Measurements from ENCODE around the gene SUPV3L1.
"Not testable (repeated sequence)": the region's sequence is repeated elsewhere in the genome, so short reads cannot be mapped to it uniquely, and the experiment has no call there.

Gene SUPV3L1

DNA sequence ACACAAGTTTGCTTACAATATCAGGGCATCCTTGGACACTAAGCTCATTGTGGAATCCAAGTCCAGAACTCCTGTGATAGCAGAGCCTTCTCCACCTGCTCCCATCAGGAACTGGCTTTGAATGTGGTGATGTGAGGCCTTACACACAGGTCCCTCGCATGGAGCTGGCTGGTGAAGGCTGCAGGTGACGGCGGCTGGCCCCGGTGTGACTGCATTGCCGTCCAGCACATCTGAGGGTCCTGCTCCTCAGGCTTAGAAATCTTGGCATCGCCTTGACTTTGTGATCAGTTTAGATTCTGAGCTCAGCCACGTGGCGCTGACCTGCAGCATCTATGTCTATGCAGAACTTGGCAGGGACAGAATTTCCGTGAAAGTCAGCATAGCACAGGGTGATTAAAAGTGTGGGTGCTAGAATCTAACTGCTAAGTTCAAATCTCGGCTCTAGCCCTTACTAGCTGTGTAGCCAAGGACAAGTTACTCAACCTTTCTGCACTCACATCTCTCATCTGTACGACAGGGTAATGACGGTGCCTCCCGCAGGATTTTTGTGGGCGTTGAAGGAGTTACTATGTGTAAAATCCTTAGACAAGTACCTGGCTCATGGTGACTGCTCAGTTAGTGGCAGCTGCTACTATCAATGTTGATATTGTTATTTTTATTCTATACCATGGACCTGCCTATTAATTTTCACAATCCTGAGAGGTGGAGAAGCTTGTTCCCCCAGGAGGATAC is 66.7 kb downstream of the SUPV3L1 start:
- TF ChIP-seq, protein P1, sequence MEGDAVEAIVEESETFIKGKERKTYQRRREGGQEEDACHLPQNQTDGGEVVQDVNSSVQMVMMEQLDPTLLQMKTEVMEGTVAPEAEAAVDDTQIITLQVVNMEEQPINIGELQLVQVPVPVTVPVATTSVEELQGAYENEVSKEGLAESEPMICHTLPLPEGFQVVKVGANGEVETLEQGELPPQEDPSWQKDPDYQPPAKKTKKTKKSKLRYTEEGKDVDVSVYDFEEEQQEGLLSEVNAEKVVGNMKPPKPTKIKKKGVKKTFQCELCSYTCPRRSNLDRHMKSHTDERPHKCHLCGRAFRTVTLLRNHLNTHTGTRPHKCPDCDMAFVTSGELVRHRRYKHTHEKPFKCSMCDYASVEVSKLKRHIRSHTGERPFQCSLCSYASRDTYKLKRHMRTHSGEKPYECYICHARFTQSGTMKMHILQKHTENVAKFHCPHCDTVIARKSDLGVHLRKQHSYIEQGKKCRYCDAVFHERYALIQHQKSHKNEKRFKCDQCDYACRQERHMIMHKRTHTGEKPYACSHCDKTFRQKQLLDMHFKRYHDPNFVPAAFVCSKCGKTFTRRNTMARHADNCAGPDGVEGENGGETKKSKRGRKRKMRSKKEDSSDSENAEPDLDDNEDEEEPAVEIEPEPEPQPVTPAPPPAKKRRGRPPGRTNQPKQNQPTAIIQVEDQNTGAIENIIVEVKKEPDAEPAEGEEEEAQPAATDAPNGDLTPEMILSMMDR (IDR thresholded peaks at IDR 0.05; ENCODE audit: borderline replicate concordance, insufficient read depth, low read depth, low read length), result no peak
- no peak overlapping the region for H3K4me3 ChIP-seq (ENCODE audit: low read depth, low read length)

DNA sequence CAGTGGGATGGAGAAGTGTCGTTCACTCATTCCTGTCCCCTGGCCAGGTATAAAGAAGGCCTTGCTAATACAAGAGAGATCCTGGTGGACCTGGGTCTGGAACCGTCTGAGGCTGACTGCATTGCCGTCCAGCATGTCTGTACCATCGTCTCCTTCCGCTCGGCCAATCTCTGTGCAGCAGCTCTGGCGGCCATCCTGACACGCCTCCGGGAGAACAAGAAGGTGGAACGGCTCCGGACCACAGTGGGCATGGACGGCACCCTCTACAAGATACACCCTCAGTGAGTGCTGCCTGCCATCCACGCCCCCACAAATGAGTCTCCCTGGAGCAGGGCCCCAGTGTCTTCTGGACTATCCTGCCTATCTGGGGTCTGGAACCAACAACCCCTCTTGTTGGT is 67.3 kb downstream of the SUPV3L1 start:
- H3K4me3 ChIP-seq (ENCODE audit: low read depth, low read length), result no peak overlapping the region
- TF ChIP-seq, protein P1 (IDR thresholded peaks at IDR 0.05; ENCODE audit: borderline replicate concordance, insufficient read depth, low read depth, low read length), result no peak

DNA sequence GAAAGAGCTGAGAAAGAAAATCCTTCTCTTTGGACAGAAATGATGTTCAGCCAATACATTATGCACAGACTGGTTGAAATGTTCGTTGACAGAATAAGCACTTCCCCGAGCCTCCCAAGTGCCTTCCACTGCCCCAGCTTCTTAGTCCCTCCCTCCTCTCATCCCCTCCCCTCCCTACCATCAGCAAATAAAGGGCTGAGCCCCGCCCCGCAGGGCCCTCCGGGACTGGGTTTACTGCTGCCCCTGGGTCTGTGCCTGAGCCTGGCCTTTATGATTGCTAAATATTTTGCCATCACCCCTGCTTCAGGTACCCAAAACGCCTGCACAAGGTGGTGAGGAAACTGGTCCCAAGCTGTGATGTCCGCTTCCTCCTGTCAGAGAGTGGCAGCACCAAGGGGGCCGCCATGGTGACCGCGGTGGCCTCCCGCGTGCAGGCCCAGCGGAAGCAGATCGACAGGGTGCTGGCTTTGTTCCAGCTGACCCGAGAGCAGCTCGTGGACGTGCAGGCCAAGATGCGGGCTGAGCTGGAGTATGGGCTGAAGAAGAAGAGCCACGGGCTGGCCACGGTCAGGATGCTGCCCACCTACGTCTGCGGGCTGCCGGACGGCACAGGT is 68.2 kb downstream of the SUPV3L1 start:
- TF ChIP-seq, protein P1 (IDR thresholded peaks at IDR 0.05; ENCODE audit: borderline replicate concordance, insufficient read depth, low read depth, low read length), result no peak
- no peak overlapping the region for H3K4me3 ChIP-seq (ENCODE audit: low read depth, low read length)

DNA sequence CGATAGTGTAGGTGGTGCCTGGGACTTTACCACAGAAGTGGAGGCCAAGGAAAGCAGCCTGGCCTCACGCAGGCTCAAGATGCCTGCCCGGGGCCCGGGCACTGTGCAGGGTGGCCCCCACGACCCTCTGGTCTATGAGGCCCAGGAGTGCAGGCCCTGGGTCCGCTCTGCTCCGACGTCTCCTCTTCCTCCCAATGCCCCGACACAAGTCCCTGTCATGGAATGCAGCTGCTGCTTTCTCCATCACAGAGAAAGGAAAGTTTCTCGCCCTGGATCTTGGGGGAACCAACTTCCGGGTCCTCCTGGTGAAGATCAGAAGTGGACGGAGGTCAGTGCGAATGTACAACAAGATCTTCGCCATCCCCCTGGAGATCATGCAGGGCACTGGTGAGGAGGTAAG is 70.0 kb downstream of the SUPV3L1 start:
- TF ChIP-seq, protein P1 (IDR thresholded peaks at IDR 0.05; ENCODE audit: borderline replicate concordance, insufficient read depth, low read depth, low read length), result no peak
- H3K4me3 ChIP-seq (ENCODE audit: low read depth, low read length), result no peak overlapping the region

DNA sequence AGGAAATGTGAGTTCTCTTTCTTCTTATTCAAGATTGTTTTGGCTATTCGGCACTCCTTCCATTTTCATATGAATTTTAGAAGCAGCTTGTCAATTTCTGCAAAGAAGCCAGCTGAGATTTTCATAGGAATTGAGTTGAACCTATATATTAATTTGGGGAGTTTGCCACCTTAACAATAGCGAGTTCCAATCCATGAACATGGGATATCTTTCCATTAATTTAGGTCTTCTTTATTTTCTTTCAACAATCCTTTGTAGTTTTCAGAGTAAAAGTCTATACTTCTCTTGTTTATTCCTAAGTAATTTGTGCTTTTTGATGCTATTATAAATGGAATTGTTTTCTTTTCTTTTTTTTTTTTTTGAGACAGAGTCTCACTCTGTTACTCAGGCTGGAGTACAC is 71.4 kb downstream of the SUPV3L1 start:
- H3K4me3 ChIP-seq (ENCODE audit: low read depth, low read length), result not testable (repeated sequence)

DNA sequence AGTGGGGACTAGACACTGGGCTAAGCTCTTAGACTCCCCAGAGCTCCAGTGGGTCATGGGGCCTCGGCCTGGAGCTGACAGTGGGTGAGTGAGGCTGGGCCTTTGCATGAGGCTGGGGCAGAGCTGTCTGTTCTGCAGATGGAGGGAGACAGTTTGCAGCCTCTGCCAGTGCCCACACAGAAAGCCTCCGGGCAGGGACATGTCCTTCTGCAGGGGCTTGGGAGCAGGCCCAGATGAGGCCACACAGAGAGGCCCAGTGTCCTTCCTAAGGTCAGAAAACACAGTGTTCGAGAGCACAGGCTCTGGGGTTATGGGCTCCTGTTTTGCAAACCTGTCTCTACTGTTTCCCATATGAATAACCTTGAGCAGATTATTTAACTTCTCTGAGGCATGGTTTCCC is 73.1 kb downstream of the SUPV3L1 start:
- TF ChIP-seq, protein P1 (IDR thresholded peaks at IDR 0.05; ENCODE audit: borderline replicate concordance, insufficient read depth, low read depth, low read length), result no peak

DNA sequence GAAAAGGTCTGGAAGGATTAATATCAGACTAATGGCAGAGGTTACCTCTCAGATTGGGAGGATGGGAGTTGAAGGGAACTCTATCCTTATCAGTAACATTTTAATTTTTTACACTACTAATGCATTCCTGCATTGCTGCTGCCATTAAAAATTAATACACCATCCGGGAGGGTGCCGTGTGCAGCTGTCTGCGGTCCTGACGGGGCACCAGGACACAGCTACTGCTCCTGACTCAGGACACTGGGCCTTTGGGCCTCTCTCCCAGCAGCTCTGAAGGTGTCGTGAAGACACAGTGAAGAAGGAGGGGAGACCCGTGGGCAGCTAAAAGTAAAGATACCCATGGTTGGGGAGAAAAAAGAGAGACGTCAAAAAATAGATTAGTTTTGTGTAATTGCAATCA is 74.8 kb downstream of the SUPV3L1 start:
- TF ChIP-seq, protein P1 (IDR thresholded peaks at IDR 0.05; ENCODE audit: borderline replicate concordance, insufficient read depth, low read depth, low read length), result no peak
- no peak overlapping the region for H3K4me3 ChIP-seq (ENCODE audit: low read depth, low read length)

More for the DNA sequence above, 73.1 kb downstream of the SUPV3L1 start:
- H3K4me3 ChIP-seq (ENCODE audit: low read depth, low read length), result no peak overlapping the region
